NCI-H748 treated with DMSO at 0.1 percent for 48 hours (cell line): ENCODE results near the gene NOL7.

Experiments used
- DNase-seq: peaks from one replicate; lab custom pipeline; 2025; lab: John Stamatoyannopoulos, UW

Gene NOL7

DNA sequence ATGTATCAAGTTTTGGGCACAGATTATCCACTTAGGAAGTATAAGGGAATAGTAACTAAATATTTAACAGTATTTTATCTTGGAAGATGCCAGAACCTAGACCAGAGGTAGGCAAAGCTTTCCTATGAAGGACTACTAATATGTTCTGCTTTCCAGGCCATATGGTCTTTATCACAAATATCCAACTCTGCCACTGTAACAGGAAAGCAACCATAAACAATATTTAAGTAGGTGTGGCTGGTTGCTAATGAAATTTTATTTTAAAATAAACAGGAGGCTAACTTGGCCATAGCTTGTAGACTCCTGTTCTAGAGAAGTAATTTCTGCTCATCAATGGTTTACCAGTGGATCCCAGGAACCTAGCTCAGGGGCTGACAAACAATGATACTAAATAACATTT lies 39.4 kb downstream of the NOL7 start:
- DNase-seq, result no peak

DNA sequence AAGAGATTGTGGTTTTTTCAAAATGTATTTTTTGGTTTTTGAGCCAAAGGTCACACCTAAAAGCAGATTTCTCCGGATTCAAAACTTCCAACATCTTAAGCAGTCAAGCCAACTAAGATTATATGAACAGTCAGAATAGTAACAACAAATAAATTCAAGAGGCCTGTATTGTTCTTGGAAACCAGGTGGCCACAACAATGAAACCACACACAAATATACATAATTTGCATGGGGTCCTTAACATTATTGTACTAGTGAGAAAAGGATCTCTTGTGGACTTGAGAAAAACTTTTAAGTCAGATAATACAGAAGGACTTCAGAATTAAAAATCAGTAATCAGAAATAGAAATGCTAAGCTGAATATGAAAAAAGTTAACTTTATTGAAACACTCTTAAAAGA lies 40.6 kb downstream of the NOL7 start:
- no peak for DNase-seq

DNA sequence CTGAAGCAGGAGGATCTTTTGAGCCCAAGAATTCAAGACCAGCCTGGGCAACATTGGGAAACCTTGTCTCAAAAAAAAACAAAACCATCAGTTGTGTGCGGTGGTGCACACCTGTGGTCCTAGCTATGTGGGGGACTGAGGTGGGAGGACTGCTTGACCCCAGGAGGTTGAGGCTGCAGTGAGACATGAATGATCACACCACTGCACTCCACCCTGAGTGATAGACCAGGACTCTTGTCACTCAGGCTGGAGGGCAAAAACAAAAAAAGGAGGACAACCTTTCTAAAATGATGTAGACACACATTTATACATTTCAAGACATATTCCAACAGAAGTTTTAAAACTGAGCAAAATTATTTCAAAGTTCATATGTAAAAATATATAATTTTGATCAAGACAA lies 45.1 kb downstream of the NOL7 start:
- DNase-seq, result no peak

DNA sequence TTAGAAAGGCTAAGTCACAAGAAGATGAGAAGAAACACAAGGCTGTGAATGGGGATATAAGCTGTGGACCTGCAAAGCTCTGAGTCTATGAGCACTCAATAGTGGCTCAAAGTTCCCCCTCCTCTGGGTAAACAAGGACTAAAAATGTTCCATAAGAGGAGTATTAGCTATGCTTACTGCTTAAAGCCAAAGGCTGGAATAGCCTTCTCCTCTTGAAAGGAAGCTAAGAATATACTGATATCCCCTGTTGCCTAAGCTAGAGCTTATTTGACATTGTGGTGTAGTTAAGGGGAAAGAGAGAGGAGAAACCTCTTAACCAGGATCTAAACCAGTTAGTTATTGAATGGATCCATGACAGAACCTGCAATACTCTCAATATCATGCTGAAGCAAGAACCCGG lies 45.8 kb downstream of the NOL7 start:
- DNase-seq, result no peak

- DNase-seq, result no peak
Measured at GRCh38 chr6:13661647-13662046, 46.5 kb downstream of the NOL7 start.

DNA sequence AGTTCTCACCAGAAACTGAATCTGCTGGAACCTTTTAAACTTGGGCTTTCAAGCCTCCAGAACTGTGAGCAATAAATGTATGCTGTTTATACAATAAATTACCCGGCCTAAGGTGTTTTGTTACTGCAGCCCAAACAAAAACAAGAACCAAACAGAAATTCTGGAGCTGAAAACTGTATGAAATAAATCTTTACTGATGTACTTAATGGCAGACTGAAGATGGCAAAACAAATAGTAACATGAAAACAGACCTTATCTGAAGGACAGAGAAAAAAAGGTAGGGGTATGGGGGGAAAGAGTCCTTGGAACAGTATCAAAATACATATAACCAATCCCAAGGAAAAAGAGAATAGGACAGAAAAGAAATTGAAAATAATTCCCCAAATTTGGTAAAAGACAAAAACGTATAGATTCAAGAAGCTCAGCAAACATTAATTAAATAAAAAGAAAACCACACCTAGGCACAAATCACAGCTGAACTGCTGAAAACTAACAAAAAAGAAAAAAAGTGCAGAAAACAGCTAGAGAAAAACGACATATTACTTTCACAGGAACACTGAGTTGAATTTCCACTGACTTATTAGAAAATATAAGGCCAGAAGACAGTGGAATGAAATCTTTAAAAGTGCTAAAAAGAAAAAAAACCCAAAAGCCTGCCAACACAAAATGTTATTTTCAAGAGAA lies 47.7 kb downstream of the NOL7 start:
- DNase-seq, result no peak

DNA sequence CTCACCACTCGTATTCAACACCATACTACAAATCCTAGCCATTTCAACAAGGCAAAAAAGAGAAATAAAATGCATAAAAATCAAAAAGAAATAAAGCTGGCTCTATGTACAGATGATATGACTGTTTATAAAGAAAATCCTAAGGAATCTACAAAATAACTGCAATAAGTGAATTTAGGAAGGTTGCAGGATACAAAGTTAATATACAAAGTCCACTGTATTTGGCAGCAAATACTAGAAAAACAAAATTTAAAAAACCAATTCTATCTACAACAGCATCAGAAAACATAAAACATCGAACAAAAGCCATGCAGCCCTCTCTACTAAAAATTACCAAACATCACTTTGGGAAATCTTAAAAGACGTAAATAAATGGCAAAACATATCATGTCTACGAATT lies 48.9 kb downstream of the NOL7 start:
- no peak for DNase-seq

GRCh38 chr6:13664703-13665352 lies 49.7 kb downstream of the NOL7 start:
- no peak for DNase-seq

DNA sequence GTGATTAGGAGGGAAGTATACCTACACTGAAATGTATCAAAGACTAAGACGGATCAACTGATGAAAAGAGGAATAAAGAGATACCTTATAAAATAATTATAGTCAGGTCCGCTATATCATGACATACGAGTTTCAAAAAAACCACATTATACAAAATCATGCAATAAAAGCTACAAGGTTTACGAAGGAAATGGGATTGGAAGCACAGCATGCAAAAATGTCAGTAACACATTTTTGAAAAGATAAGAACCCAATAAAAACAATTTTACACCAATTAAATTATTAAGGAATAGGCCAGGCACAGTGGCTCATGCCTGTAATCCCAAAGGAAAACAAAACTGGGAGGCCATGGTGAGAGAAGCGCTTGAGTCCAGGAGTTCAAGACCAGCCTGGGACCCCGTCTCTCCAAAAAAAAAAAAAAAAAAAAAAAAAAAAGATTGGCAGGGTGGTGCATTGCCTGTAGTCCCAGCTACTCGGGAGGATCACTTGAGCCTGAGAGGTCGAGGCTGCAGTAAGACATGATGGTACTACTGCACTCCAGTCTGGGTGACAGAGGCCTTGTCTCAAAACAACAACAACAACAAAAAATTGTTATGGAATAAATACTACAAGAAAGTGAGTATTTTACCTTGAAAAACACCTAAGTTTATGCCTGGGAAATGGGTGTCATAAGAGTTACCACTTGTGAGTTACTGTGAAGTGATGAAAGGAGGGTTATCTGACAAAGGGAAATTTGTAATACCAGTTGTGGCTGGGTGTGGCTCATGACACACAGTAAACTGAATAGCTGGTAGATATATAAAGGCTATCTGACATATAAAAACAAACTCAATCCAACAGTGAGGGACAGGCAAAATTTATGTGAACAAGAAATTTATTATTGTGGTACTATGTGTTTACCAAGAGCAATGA lies 51.3 kb downstream of the NOL7 start:
- no peak for DNase-seq

DNA sequence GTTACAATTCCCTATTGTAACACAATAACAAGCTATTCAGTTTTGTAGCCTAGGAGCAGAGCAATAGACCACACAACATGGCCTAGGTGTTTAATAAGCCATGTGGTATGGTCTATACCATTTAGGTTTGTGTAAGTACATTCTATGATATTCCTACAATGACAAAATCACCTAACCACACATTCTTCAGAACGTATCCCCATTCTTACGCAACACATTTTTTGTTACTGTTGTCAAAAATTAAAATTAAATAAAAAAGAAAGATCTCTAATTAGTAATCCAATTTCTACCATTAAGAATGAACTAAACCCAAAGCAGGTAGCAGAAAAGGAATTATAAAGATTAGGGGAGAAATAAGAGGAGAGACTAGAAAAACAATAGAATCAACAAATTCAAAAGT lies 52.5 kb downstream of the NOL7 start:
- no peak for DNase-seq

DNA sequence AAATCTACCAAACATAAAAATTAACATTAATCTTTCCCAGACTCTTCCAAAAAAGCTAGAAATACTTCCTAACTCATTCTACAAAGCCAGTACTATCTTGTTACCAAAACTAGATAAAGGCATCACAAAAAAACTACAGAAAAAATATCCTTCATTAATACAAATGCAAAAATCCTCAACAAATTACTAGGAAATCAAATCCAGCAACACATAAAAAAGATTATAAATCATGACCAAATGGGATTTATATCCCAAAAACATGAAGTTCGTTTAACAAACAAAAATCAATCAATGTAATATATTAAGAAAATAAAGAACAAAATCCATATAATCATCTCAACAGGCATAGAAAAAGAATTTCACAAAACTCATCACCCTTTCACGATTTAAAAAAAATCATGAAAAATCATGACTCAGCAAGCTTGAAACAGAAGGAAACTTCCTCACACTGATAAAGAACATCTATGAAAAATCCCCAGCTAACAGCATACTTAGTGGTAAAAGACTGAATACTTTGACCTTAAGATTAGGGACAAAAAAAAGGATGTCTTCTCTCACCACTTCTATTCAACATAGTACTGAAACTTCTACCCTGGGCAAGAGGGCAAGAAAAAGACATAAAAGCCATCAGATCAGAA lies 53.3 kb downstream of the NOL7 start:
- DNase-seq, result no peak

GRCh38 chr6:13669476-13669875 lies 54.3 kb downstream of the NOL7 start:
- DNase-seq, result no peak
